Measurements from ENCODE around the gene DNAJA3.

Gene DNAJA3

DNA sequence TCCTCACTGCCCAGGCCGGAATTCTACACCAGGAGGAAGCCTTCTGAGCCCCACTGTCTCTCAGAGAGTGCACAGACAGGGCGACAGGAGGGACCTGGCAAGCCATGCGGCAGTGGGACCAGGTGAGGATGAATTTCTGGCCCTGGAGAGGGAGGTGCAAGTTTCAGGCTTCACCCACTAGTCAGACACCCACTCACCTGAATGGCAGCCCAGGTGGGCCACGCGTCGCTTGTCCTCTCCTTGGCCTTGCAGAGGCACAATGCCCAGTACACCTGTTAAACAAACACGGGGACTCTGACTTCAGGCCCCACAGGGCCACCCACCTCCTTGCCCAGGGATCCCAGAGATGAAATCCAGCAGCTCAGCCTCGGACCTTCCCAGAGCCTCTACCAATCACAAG lies 13.5 kb upstream of the DNAJA3 start:
- H2AFZ ChIP-seq (ENCODE audit: low read length) = no peak overlapping the region
- H3K4me3 ChIP-seq (ENCODE audit: low read length) = no peak overlapping the region
- no peak overlapping the region for H3K4me2 ChIP-seq (ENCODE audit: low read depth, low read length)
- TF ChIP-seq CTCF (IDR thresholded peaks at IDR 0.05; ENCODE audit: low read length) (no peak), EZH2 (optimal IDR thresholded peaks at IDR 0.05; ENCODE audit: low read depth, low read length) (no peak), EZH2phosphoT487 (IDR thresholded peaks at IDR 0.05; ENCODE audit: low read length) (no peak)
- peaks cover 22% of the 10 kb centered on the region for H3F3A ChIP-seq (ENCODE audit: insufficient read depth, low read length)
- DNase-seq = no peak
- H3K79me2 ChIP-seq (ENCODE audit: low read length) = peaks cover 88% of the 10 kb centered on the region
- H3K9ac ChIP-seq (ENCODE audit: low read length) = no peak overlapping the region
- H3K36me3 ChIP-seq (replicated peaks; ENCODE audit: insufficient read depth, low read length) = peaks cover 14% of the 10 kb centered on the region
- H3K9me3 ChIP-seq (replicated peaks; ENCODE audit: insufficient read depth, low read length) = no peaks in the 10 kb centered on the region
- no peak overlapping the region for H3K27ac ChIP-seq (ENCODE audit: low read length)
- H3K9me2 ChIP-seq (replicated peaks; ENCODE audit: insufficient read depth, low read length) = no peaks in the 10 kb centered on the region
- H3K4me1 ChIP-seq (ENCODE audit: low read length) = no peaks in the 10 kb centered on the region
- no peaks in the 10 kb centered on the region for H3K27me3 ChIP-seq (replicated peaks; ENCODE audit: insufficient read depth, low read length)
- peaks cover 21% of the 10 kb centered on the region for H4K20me1 ChIP-seq (ENCODE audit: insufficient read depth, low read length)

DNA sequence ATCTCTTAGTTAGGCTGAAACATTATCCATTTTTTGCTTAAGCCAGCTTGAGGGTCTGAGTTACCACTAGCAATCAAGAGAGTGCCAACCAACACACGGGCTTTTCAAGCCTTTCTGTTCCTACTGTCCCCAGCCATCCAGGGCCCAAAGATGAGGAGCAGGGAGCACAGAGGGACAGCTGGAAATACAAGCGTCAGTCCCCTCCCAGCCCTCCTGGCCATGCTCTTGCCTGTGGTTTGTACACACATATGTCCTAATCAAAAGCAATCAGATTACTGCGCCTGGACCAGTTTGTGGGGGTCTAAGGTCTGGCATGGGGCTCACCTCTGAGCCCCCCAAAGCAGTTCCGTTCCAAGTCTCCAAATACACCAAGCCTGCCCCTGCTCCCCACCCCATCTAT lies 12.8 kb upstream of the DNAJA3 start:
- no peak overlapping the region for H2AFZ ChIP-seq (ENCODE audit: low read length)
- no peaks in the 10 kb centered on the region for H3K9me2 ChIP-seq (replicated peaks; ENCODE audit: insufficient read depth, low read length)
- no peaks in the 10 kb centered on the region for H3K9me3 ChIP-seq (replicated peaks; ENCODE audit: insufficient read depth, low read length)
- no peak overlapping the region for H3K4me2 ChIP-seq (ENCODE audit: low read depth, low read length)
- TF ChIP-seq EZH2 (optimal IDR thresholded peaks at IDR 0.05; ENCODE audit: low read depth, low read length) (no peak), EZH2phosphoT487 (IDR thresholded peaks at IDR 0.05; ENCODE audit: low read length) (no peak), CTCF (IDR thresholded peaks at IDR 0.05; ENCODE audit: low read length) (no peak)
- no peak overlapping the region for H3K27ac ChIP-seq (ENCODE audit: low read length)
- DNase-seq = no peak
- H3K27me3 ChIP-seq (replicated peaks; ENCODE audit: insufficient read depth, low read length) = no peaks in the 10 kb centered on the region
- H3K36me3 ChIP-seq (replicated peaks; ENCODE audit: insufficient read depth, low read length) = peaks cover 11% of the 10 kb centered on the region
- no peaks in the 10 kb centered on the region; the same call in 1 of the 2 replicates for H3K4me1 ChIP-seq (ENCODE audit: low read length)
- peaks cover 22% of the 10 kb centered on the region for H3F3A ChIP-seq (ENCODE audit: insufficient read depth, low read length)
- no peak overlapping the region for H3K4me3 ChIP-seq (ENCODE audit: low read length)
- peaks cover 21% of the 10 kb centered on the region for H4K20me1 ChIP-seq (ENCODE audit: insufficient read depth, low read length)
- H3K79me2 ChIP-seq (ENCODE audit: low read length) = peaks cover 85% of the 10 kb centered on the region
- H3K9ac ChIP-seq (ENCODE audit: low read length) = no peak overlapping the region

- peak; percentile 94 for DNase-seq
- Histone ChIP-seq H3K27me3 (replicated peaks; ENCODE audit: insufficient read depth, low read length) (no peaks in the 10 kb centered on the region), H3K9me2 (replicated peaks; ENCODE audit: insufficient read depth, low read length) (no peaks in the 10 kb centered on the region), H3K27ac (ENCODE audit: low read length) (peak overlapping the region; percentile 93), H3K9me3 (replicated peaks; ENCODE audit: insufficient read depth, low read length) (no peaks in the 10 kb centered on the region), H2AFZ (ENCODE audit: low read length) (no peak overlapping the region), H3K4me1 (ENCODE audit: low read length) (no peaks in the 10 kb centered on the region; the same call in 1 of the 2 replicates), H4K20me1 (ENCODE audit: insufficient read depth, low read length) (peaks cover 21% of the 10 kb centered on the region), H3K4me2 (ENCODE audit: low read depth, low read length) (peak overlapping the region; percentile 86), H3F3A (ENCODE audit: insufficient read depth, low read length) (peaks cover 22% of the 10 kb centered on the region), H3K79me2 (ENCODE audit: low read length) (peaks cover 70% of the 10 kb centered on the region), H3K9ac (ENCODE audit: low read length) (peak overlapping the region; percentile 96), H3K4me3 (ENCODE audit: low read length) (peak overlapping the region; percentile 80), H3K36me3 (replicated peaks; ENCODE audit: insufficient read depth, low read length) (no peaks in the 10 kb centered on the region)
- TF ChIP-seq CTCF (IDR thresholded peaks at IDR 0.05; ENCODE audit: low read length) = no peak
- TF ChIP-seq EZH2phosphoT487 (IDR thresholded peaks at IDR 0.05; ENCODE audit: low read length) = no peak
- no peak for TF ChIP-seq EZH2 (optimal IDR thresholded peaks at IDR 0.05; ENCODE audit: low read depth, low read length)
Measured at GRCh38 chr16:4414187-4414917, 11.3 kb upstream of the DNAJA3 start.

Data from MM.1S (cell line).